ENCODE measurements around the gene SLC13A4. TPM values are rescaled to one million over a fixed set of nuclear protein-coding genes. Genes with fewer than 3 reads are reported as not detected.

The SLC13A4 gene
- total RNA-seq, 1 experiment from 2014 or later = not detected

DNA sequence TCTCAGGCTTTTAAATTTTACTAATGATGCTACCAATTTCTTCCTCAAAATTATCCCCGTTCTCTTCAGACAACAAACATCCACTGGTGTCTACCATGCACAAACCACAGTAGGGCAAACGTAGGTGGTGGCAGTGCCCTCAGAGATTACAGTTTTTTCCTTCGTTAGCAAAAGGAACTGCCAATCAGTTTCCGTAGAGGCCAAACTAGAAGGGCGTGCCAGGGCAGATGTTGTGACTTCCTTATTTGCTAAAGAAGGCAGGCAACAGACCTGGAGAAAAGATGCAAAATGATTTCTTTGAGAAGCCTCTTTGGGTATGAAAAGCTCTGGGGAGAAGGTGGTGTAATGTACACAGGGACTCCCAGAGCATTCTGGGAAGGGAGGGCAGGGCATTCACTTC lies 28.2 kb upstream of the SLC13A4 start:
- ATAC-seq (no peak), DNase-seq (ENCODE audit: low read depth, low spot score) (no peak)
- Histone ChIP-seq H3K9me3 (ENCODE audit: control insufficient read depth, insufficient read depth, low read depth, low read length) (no peaks in the 10 kb centered on the region), H3K27ac (ENCODE audit: low read length) (no peak overlapping the region), H3K4me1 (ENCODE audit: control insufficient read depth, insufficient read depth, low read length) (no peaks in the 10 kb centered on the region), H3K27me3 (ENCODE audit: control insufficient read depth, insufficient read depth, low read length) (peaks cover 6% of the 10 kb centered on the region; the same call in 1 of the 2 replicates), H3K4me3 (ENCODE audit: low read depth in 2 of 2, low read length in 2 of 2) (no peak overlapping the region), H3K36me3 (ENCODE audit: control insufficient read depth, insufficient read depth, low read length) (no peaks in the 10 kb centered on the region)
- intact Hi-C loops (cut with micrococcal nuclease; ENCODE audit: unreplicated experiment) (no loop called here), in situ Hi-C loops (cut with HindIII; ENCODE audit: low pct_unique_long_range_greater_than_20kb, low sequenced_read_pairs) (no loop called here)
- no peak for TF ChIP-seq POLR2AphosphoS5 (IDR thresholded peaks at IDR 0.05; ENCODE audit: low read depth, low read length)
- TF ChIP-seq, protein P1, sequence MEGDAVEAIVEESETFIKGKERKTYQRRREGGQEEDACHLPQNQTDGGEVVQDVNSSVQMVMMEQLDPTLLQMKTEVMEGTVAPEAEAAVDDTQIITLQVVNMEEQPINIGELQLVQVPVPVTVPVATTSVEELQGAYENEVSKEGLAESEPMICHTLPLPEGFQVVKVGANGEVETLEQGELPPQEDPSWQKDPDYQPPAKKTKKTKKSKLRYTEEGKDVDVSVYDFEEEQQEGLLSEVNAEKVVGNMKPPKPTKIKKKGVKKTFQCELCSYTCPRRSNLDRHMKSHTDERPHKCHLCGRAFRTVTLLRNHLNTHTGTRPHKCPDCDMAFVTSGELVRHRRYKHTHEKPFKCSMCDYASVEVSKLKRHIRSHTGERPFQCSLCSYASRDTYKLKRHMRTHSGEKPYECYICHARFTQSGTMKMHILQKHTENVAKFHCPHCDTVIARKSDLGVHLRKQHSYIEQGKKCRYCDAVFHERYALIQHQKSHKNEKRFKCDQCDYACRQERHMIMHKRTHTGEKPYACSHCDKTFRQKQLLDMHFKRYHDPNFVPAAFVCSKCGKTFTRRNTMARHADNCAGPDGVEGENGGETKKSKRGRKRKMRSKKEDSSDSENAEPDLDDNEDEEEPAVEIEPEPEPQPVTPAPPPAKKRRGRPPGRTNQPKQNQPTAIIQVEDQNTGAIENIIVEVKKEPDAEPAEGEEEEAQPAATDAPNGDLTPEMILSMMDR (IDR thresholded peaks at IDR 0.05) = no peak
- TF ChIP-seq SIN3A (IDR thresholded peaks at IDR 0.05; ENCODE audit: borderline replicate concordance, insufficient read depth, low read depth, low read length) = no peak
- TF ChIP-seq, protein P2, sequence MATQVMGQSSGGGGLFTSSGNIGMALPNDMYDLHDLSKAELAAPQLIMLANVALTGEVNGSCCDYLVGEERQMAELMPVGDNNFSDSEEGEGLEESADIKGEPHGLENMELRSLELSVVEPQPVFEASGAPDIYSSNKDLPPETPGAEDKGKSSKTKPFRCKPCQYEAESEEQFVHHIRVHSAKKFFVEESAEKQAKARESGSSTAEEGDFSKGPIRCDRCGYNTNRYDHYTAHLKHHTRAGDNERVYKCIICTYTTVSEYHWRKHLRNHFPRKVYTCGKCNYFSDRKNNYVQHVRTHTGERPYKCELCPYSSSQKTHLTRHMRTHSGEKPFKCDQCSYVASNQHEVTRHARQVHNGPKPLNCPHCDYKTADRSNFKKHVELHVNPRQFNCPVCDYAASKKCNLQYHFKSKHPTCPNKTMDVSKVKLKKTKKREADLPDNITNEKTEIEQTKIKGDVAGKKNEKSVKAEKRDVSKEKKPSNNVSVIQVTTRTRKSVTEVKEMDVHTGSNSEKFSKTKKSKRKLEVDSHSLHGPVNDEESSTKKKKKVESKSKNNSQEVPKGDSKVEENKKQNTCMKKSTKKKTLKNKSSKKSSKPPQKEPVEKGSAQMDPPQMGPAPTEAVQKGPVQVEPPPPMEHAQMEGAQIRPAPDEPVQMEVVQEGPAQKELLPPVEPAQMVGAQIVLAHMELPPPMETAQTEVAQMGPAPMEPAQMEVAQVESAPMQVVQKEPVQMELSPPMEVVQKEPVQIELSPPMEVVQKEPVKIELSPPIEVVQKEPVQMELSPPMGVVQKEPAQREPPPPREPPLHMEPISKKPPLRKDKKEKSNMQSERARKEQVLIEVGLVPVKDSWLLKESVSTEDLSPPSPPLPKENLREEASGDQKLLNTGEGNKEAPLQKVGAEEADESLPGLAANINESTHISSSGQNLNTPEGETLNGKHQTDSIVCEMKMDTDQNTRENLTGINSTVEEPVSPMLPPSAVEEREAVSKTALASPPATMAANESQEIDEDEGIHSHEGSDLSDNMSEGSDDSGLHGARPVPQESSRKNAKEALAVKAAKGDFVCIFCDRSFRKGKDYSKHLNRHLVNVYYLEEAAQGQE (IDR thresholded peaks at IDR 0.05; ENCODE audit: insufficient read depth in 1 of 2, low read depth in 2 of 2, low read length in 1 of 2) = no peak
- no peak for TF ChIP-seq TCF7L2 (IDR thresholded peaks at IDR 0.05; ENCODE audit: low read depth, low read length)
- BruUV-seq (replicated peaks) = no TSS peak
- POLR2A ChIA-PET = no interaction called here
- CTCF ChIA-PET = no interaction called here

DNA sequence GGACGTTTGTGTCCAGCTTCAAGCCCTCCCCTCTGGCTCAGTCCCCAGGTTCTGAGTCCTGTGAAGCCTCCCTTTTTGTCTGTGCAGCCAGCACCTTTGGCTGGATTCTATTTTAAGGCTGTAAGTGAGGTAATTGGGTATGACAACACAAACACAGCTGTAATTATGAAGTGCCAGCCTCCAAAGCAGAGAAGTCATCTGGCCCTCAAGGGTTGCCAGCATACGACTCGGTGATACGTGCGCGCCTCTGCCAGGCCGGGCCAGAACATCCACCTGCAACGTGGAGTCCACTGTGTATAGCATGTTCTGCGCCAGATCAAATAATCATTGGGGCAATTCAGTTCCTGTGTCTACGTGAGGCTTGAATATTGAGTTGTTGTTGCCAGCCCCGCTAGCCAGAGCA lies 27.4 kb upstream of the SLC13A4 start:
- in situ Hi-C loops (cut with HindIII; ENCODE audit: low pct_unique_long_range_greater_than_20kb, low sequenced_read_pairs) (no loop called here), intact Hi-C loops (cut with micrococcal nuclease; ENCODE audit: unreplicated experiment) (no loop called here)
- Histone ChIP-seq H3K36me3 (ENCODE audit: control insufficient read depth, insufficient read depth, low read length) (no peaks in the 10 kb centered on the region), H3K27me3 (ENCODE audit: control insufficient read depth, insufficient read depth, low read length) (peaks cover 6% of the 10 kb centered on the region; the same call in 1 of the 2 replicates), H3K4me3 (ENCODE audit: low read depth in 2 of 2, low read length in 2 of 2) (no peak overlapping the region), H3K27ac (ENCODE audit: low read length) (no peak overlapping the region), H3K9me3 (ENCODE audit: control insufficient read depth, insufficient read depth, low read depth, low read length) (no peaks in the 10 kb centered on the region), H3K4me1 (ENCODE audit: control insufficient read depth, insufficient read depth, low read length) (no peaks in the 10 kb centered on the region)
- ChIA-PET POLR2A (no interaction called here), CTCF (no interaction called here)
- DNase-seq (ENCODE audit: low read depth, low spot score) (no peak), ATAC-seq (no peak)
- BruUV-seq (replicated peaks) = no TSS peak
- TF ChIP-seq, protein P2 (IDR thresholded peaks at IDR 0.05; ENCODE audit: insufficient read depth in 1 of 2, low read depth in 2 of 2, low read length in 1 of 2) = no peak
- TF ChIP-seq, protein P1 (IDR thresholded peaks at IDR 0.05) = no peak
- TF ChIP-seq TCF7L2 (IDR thresholded peaks at IDR 0.05; ENCODE audit: low read depth, low read length) (no peak), SIN3A (IDR thresholded peaks at IDR 0.05; ENCODE audit: borderline replicate concordance, insufficient read depth, low read depth, low read length) (no peak), POLR2AphosphoS5 (IDR thresholded peaks at IDR 0.05; ENCODE audit: low read depth, low read length) (no peak)
